Choroid plexus epithelial cell (primary cell): ENCODE results near the gene TOP1.
A peak's percentile ranks its signal among the peaks of the same experiment; 100 is the strongest.

Experiments used
- DNase-seq: peaks from one replicate; pipeline ENCODE4 v3.0.0-alpha.2; 2010; ENCODE audit warnings: low read depth
- H3K4me3 ChIP-seq: 2 replicates; pipeline ENCODE4 v1.5.1; 2011; ENCODE audit warnings: low read depth, mild to moderate bottlenecking, control low read depth, low read length, moderate library complexity
- CTCF ChIP-seq: conservative IDR thresholded peaks from 2 replicates; pipeline ENCODE4 v1.5.1; 2011; ENCODE audit warnings: low read depth, mild to moderate bottlenecking, control low read depth, inconsistent platforms, low read length, moderate library complexity

TOP1 gene

GRCh38 chr20:41154436-41155176 lies 126.0 kb downstream of the TOP1 start:
- no peak for DNase-seq
- H3K4me3 ChIP-seq = no peak overlapping the region
- TF ChIP-seq CTCF = peak; percentile 13

- peak; percentile 38 for DNase-seq
- TF ChIP-seq CTCF = no peak
- H3K4me3 ChIP-seq = no peak overlapping the region
Observed at GRCh38 chr20:41155261-41155660, 126.6 kb downstream of the TOP1 start.

- H3K4me3 ChIP-seq = no peak overlapping the region
- DNase-seq = no peak
- TF ChIP-seq CTCF = no peak
Observed at GRCh38 chr20:41158082-41158625, 129.5 kb downstream of the TOP1 start.

GRCh38 chr20:41159547-41159946 lies 130.9 kb downstream of the TOP1 start:
- TF ChIP-seq CTCF = no peak
- DNase-seq = no peak
- H3K4me3 ChIP-seq = no peak overlapping the region

- no peak for DNase-seq
- no peak overlapping the region for H3K4me3 ChIP-seq
- TF ChIP-seq CTCF = no peak
Observed at GRCh38 chr20:41160686-41161085, 132.1 kb downstream of the TOP1 start.

GRCh38 chr20:41161886-41162285 lies 133.3 kb downstream of the TOP1 start:
- no peak overlapping the region for H3K4me3 ChIP-seq
- no peak for DNase-seq
- TF ChIP-seq CTCF = no peak

GRCh38 chr20:41162396-41162795 lies 133.8 kb downstream of the TOP1 start:
- TF ChIP-seq CTCF = no peak
- no peak overlapping the region for H3K4me3 ChIP-seq
- no peak for DNase-seq
